Naive thymus-derived CD8-positive, alpha-beta T cell (primary cell): ENCODE results near the gene CD8B2. TPM values are rescaled to one million over a fixed set of nuclear protein-coding genes. Genes with fewer than 3 reads are reported as not detected.
A peak's percentile ranks its signal among the peaks of the same experiment; 100 is the strongest.
"Not testable (repeated sequence)": the region's sequence is repeated elsewhere in the genome, so short reads cannot be mapped to it uniquely, and the experiment has no call there.

Source experiments
- ATAC-seq, 2 donors: fragments of 150-1000 bp; cut with Tn5 transposase in 1 of 2; sonication (Bioruptor Pico), chemical (Tn5 transposase) in 1 of 2; 1 replicate in 1 of 2; 2 replicates in 1 of 2; pipeline ENCODE4 v1.10.0; 2021; ENCODE audit warnings: mild to moderate bottlenecking in 2 of 2, moderate library complexity in 2 of 2
- POLR2A ChIA-PET: fragments of 350-600 bp; sonication (Branson Sonifier 250); formaldehyde crosslinking; loops from one replicate; lab custom pipeline; 2021; ENCODE audit warnings: antibody characterized with exemption; lab: Charles Lee
- DNase-seq, 10 donors: peaks; one replicate each; pipeline versions ENCODE4 v3.0.0 to v3.0.0-alpha.2; 2020 to 2022
- H3K27ac Mint-ChIP-seq, 10 donors: one replicate each; pipeline ENCODE4 v1.8.0; 2020 to 2022; ENCODE audit warnings: mild to moderate bottlenecking in 10 of 10, mixed read lengths in 10 of 10, moderate library complexity in 4 of 10, inconsistent platforms in 1 of 10
- H3K27me3 Mint-ChIP-seq, 5 donors: one replicate each; pipeline ENCODE4 v1.8.0; 2021 to 2022; ENCODE audit warnings: mixed read lengths in 5 of 5
- H3K36me3 Mint-ChIP-seq, 3 donors: one replicate each; pipeline ENCODE4 v1.8.0; 2020 to 2022; ENCODE audit warnings: mixed read lengths in 3 of 3, mild to moderate bottlenecking in 2 of 3, inconsistent platforms in 1 of 3
- H3K4me1 Mint-ChIP-seq, 4 donors: one replicate each; pipeline ENCODE4 v1.8.0; 2021 to 2022; ENCODE audit warnings: mixed read lengths in 4 of 4
- H3K4me3 Mint-ChIP-seq, 10 donors: one replicate each; pipeline ENCODE4 v1.8.0; 2020 to 2022; ENCODE audit warnings: mild to moderate bottlenecking in 10 of 10, mixed read lengths in 10 of 10, moderate library complexity in 6 of 10, inconsistent platforms in 1 of 10
- H3K9me3 Mint-ChIP-seq, 9 donors: one replicate each; pipeline ENCODE4 v1.8.0; 2020 to 2022; ENCODE audit warnings: mixed read lengths in 9 of 9, mild to moderate bottlenecking in 3 of 9, inconsistent platforms in 1 of 9, moderate library complexity in 1 of 9
- polyA plus RNA-seq, 3 donors: library from polyadenylated mRNA; unstranded; fragments of 300-500 nt; fragmentation: Illumina TruSeq; gene quantifications; one replicate each; pipeline ENCODE4 v1.2.3, GENCODE V29; 2021
- total RNA-seq, 8 experiments: library from RNA in 2 of 8; stranded (reverse) in 2 of 8; gene quantifications; one replicate each; pipeline ENCODE4 v1.2.3 and lab custom pipeline; 2021 to 2026

CD8B2 gene
- total and polyA plus RNA-seq, 5 experiments from 2014 or later, result 13.1 to 32.6 (median 22.9) TPM

DNA sequence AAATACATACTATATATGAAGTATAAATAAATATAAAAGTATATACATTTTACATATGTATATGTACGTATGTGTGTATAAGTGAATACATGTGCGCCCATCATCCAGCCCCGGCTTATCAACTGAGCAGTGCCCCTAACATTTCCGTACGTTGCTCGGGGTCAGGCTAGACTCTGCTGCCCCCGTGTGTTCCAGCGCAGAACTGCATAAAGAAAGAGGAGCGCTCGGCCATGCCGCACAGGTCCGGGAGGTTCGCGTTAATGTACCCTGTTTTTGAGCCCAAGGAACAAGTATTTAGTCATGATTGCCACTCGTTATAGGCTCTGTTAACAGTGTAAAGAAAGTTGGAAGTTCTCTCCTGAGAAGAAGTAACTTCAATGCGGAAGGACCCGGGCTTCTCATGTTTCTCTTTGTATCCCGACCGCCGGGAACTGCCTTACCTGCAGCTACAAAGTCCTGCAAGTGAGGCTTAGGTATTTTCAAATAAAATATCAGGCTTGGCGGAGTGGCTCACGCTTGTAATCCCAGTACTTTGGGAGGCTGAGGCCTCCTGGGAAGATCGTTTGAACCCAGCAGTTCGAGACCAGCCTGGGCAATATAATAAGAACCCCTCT is 55.7 kb downstream of the CD8B2 start:
- POLR2A ChIA-PET, result no interaction called here
- peak overlapping the region; percentile 66 to 89 (median 76) for H3K4me3 Mint-ChIP-seq

DNA sequence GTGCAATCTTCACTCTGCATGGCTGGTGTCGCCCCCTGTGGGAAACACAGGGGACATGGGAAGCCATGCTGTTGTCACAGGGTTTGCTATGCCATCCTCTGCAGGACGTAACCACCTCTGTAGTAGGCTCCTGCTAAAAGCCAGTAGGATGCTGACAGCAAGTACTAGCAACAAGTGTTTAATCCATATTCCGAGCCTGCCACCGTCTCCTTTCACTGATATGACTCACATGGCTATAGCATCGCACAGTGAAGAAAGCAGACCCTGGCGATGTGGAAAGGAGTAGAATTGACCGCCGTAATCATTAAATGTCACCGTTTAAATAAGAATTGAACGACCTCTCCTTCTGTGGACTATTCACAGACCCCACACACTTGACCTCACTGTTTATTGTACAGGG is 57.8 kb downstream of the CD8B2 start:
- DNase-seq (no peak), ATAC-seq (no peak)
- Mint-ChIP-seq H3K27me3 (peaks cover 8 to 29% (median 13%) of the 10 kb centered on the region in 5 donors), H3K27ac (no peak overlapping the region), H3K4me3 (no peak overlapping the region), H3K4me1 (peaks cover 2 to 6% (median 2%) of the 10 kb centered on the region in 4 donors), H3K9me3 (no peaks in the 10 kb centered on the region), H3K36me3 (no peaks in the 10 kb centered on the region)
- POLR2A ChIA-PET, result no interaction called here

More for the DNA sequence above, 55.7 kb downstream of the CD8B2 start:
- Mint-ChIP-seq H3K27me3 (peaks cover 8 to 22% (median 11%) of the 10 kb centered on the region in 5 donors), H3K36me3 (no peaks in the 10 kb centered on the region), H3K4me1 (peaks cover 2 to 6% (median 2%) of the 10 kb centered on the region in 4 donors), H3K9me3 (no peaks in the 10 kb centered on the region), H3K27ac (peak overlapping the region in 2 of 10 donors; percentile 34 to 85)
- peak; percentile 97 to 100 for ATAC-seq
- DNase-seq, result peak; percentile 53 to 84 (median 74)

DNA sequence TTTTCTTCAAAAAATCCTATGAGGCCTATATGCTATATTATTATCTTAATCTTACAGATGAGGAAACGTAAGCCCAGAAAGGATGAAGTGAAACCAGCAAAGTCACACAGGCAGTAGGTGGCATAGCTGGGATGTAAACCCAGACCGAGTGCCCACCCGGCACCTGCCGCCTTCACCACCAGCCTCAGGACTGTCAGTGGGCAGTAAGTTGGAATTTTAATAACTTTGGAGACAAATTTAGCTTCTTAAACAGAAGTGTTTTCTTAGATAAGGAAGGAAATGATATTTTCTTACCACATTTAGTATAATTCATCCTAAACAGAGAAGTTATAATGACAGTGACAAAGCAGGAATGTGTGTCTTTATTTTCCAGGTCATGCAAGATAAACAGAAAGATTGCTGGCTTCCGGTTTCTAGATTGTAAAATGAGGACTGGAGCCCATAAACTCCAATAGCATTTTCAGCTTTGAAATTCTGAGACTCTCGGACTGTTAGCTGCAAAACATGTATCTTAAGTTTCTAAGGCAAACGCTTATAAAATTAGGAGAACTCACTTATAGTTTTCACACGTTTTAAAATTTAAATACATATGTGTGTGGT is 59.3 kb downstream of the CD8B2 start:
- DNase-seq (no peak), ATAC-seq (no peak)
- H3K4me3 Mint-ChIP-seq, result no peak overlapping the region
- peaks cover 2 to 6% (median 2%) of the 10 kb centered on the region in 4 donors for H3K4me1 Mint-ChIP-seq
- H3K27ac Mint-ChIP-seq, result no peak overlapping the region
- peaks cover 8 to 27% (median 13%) of the 10 kb centered on the region in 5 donors for H3K27me3 Mint-ChIP-seq
- no peaks in the 10 kb centered on the region for H3K9me3 Mint-ChIP-seq
- no peaks in the 10 kb centered on the region for H3K36me3 Mint-ChIP-seq
- POLR2A ChIA-PET, result interaction anchor here (0.7 kb wide), 1 partner anchor 1172 kb away, joined by 4 read pairs; no protein-coding TSS in a partner anchor

DNA sequence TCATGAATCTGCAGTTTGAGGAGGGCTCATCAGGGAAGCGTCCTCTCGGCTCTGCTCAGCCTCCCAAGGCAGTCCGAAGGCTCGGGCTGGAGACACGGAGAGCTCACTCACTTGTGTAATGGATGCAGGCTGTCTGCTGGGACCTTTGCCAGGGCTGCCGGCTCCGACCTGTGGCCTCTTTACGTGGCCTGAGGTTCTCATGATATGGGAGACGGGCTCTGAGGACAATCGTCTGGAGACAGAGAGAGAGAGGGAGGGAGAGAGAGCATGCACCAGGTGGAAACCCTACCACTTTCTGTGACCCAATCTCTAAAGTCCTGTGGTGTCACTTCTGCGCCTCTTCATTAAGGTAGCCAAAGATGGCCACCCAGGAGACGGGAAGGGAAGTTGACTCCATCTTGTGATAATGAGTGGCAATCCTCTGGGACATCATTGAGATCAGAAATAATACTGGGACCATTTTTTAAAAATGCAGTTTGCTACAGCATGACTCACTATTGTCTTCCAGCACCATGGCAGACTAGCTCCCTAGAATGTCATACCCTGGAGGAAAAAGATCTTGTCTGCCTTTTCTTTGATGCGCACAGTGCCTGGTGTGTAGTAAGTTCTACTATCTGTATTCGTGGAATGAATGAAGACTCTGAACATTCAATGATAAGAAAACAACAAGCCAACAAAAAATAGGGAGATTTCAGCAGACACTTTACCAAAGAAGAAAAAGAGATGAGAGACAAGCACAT is 60.2 kb downstream of the CD8B2 start:
- ATAC-seq, result no peak
- DNase-seq, result no peak
- no peak overlapping the region for H3K27ac Mint-ChIP-seq
- POLR2A ChIA-PET, result no interaction called here
- no peak overlapping the region for H3K4me3 Mint-ChIP-seq
- no peaks in the 10 kb centered on the region for H3K36me3 Mint-ChIP-seq
- peaks cover 2 to 6% (median 2%) of the 10 kb centered on the region in 4 donors for H3K4me1 Mint-ChIP-seq
- H3K9me3 Mint-ChIP-seq, result no peaks in the 10 kb centered on the region
- peaks cover 8 to 27% (median 13%) of the 10 kb centered on the region in 5 donors for H3K27me3 Mint-ChIP-seq

DNA sequence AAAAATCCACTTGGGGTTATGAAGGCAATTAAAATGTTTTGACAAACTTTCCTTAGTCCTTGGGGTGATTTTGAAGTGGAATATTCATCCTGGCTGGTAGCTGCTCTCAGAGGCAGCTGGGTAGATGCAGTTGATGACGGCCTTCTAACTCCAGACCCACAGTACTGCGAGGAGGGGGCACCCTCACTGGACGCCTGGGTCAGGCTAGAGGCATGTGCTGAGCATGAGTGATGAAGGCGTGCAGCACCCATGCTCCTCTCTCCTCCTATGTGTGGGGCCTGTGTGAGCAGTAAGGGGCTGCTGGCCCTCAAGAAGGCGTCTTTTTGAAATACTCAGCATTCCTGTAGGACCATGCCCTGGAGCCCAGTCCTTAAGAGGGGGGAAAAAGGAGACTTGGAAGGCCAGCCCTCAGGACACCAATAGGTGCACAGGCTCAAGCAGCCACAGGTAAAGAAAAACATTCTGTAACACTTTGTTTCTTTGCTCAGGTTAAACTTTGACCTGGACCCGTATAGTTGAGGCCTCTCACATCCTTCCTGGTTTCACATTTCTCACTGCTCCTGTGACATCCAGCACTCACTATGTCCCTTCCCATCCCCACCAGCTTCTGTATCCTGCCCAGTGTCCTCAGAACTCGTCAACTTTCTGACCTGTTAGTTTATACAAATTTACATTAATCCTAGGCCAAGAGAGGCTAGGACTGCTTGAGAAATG is 64.4 kb downstream of the CD8B2 start:
- no peak for ATAC-seq
- POLR2A ChIA-PET, result no interaction called here
- Mint-ChIP-seq H3K27ac (no peak overlapping the region), H3K4me1 (no peaks in the 10 kb centered on the region), H3K4me3 (no peak overlapping the region), H3K9me3 (peaks cover 0 to 7% (median 0%) of the 10 kb centered on the region in 9 donors), H3K36me3 (peaks cover 0 to 3% (median 0%) of the 10 kb centered on the region in 3 donors), H3K27me3 (peaks cover 0 to 12% (median 3%) of the 10 kb centered on the region in 5 donors)
- no peak for DNase-seq

DNA sequence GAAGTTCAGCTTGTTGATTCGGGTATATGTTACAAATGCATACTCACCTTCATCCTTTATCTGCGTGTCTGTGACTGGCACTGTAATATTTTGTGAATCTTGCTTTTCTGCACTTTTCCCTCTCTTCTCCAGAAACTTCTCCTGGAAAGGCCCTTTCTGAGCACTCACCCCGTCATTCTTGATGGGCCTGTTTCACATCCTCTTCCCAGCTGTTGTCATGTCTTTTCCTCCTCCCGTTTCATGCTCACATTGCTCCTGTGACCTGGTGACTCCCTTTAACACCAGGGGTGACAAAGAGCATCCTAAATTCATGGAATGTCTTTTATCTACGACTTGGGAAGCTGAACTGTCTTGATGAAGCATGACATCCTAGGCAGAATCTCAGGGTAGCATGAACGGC is 65.8 kb downstream of the CD8B2 start:
- Mint-ChIP-seq H3K27ac (no peak overlapping the region), H3K9me3 (peaks cover 0 to 13% (median 2%) of the 10 kb centered on the region in 9 donors), H3K4me1 (no peaks in the 10 kb centered on the region), H3K4me3 (no peak overlapping the region), H3K36me3 (peaks cover 0 to 7% (median 3%) of the 10 kb centered on the region in 3 donors), H3K27me3 (peaks cover 0 to 6% (median 2%) of the 10 kb centered on the region in 5 donors)
- DNase-seq, result no peak
- POLR2A ChIA-PET, result no interaction called here
- ATAC-seq, result no peak

DNA sequence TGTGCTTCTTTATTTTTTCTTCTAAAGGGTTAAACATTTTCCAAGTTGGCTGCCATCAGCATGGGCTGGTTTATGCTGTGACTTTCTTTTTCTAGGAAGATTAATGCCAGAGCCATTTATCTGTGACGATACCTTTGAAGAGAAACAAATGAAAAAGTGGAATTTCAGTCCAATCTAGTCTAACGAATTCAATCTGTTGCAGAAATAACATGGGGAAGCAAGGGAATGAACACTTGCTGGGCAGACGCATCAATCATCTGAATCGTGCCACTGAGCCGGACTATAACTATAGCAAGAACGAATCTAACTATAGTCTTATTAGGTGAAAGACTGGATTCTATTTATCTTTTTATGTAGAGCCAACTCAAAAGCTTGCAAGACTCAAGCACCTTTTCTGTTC is 66.2 kb downstream of the CD8B2 start:
- Mint-ChIP-seq H3K27me3 (peaks cover 0 to 2% (median 0%) of the 10 kb centered on the region in 5 donors), H3K4me3 (no peak overlapping the region), H3K27ac (no peak overlapping the region), H3K36me3 (peaks cover 0 to 7% (median 3%) of the 10 kb centered on the region in 3 donors), H3K9me3 (peaks cover 0 to 13% (median 2%) of the 10 kb centered on the region in 9 donors), H3K4me1 (no peaks in the 10 kb centered on the region)
- ATAC-seq, result no peak
- POLR2A ChIA-PET, result no interaction called here
- DNase-seq, result no peak

DNA sequence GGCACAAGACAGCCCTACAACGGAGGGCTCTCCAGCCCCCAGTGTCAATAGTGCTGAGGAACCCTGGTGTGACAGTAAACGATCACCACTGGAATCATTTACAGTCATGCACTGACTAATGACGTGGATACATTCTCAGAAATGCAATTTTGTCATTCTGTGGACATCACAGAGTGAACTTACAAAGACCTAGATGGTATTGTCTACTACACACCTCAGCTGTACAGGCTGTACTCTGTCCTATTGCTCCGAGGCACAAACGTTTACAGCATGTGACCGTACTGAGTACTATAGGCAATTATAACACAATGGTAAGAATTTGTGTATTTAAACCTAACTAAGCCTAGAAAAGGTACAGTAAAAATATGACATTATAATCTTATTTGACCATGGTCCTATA is 67.2 kb downstream of the CD8B2 start:
- POLR2A ChIA-PET, result no interaction called here
- no peaks in the 10 kb centered on the region for H3K27me3 Mint-ChIP-seq
- DNase-seq (no peak), ATAC-seq (no peak)
- peaks cover 0 to 13% (median 2%) of the 10 kb centered on the region in 9 donors for H3K9me3 Mint-ChIP-seq
- peaks cover 0 to 7% (median 3%) of the 10 kb centered on the region in 3 donors for H3K36me3 Mint-ChIP-seq
- no peak overlapping the region for H3K4me3 Mint-ChIP-seq
- H3K27ac Mint-ChIP-seq, result no peak overlapping the region
- H3K4me1 Mint-ChIP-seq, result no peaks in the 10 kb centered on the region

DNA sequence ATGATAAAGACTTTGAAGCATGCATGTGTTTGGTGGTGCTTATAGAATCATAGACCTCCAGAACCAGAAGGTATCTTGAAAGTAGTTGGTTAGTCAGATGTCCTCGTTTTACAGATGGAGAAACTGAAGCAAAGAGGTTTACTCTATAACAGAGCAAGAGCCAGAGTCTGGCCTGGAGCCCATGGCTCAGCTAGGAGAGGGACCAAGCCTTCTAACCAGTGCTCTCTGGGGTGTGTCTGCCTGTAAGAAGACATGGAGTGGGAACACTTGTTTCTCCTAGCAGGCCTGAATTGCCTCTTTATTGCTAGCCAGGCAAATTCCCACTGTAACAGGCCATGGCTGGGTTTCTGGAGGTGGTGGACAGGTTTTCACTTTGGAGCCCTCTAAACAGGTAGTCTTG is 67.9 kb downstream of the CD8B2 start:
- Mint-ChIP-seq H3K9me3 (peaks cover 0 to 13% (median 2%) of the 10 kb centered on the region in 9 donors), H3K4me1 (no peaks in the 10 kb centered on the region), H3K4me3 (no peak overlapping the region), H3K36me3 (peaks cover 0 to 7% (median 3%) of the 10 kb centered on the region in 3 donors), H3K27ac (no peak overlapping the region), H3K27me3 (no peaks in the 10 kb centered on the region)
- POLR2A ChIA-PET, result no interaction called here
- ATAC-seq (no peak), DNase-seq (no peak)

DNA sequence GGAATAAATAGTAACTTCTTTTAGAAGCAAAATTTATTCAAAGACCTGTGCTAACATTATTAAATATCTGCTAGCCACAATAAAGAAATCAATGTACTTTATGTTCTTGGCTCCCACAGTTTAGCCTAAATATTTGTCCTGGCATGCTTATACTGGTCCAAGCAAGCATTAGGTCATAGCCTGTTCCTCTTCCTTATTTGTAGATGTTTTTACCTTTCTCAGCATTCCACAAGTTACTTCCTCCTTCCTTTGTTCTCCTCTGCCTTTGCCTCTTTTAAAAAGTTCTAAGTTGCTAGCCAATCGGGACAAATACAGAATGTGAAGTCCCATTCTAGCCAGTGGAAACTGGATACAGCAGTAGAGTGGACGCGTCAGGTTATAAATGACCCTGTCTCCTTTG is 72.6 kb downstream of the CD8B2 start:
- Mint-ChIP-seq H3K9me3 (peaks cover 0 to 13% (median 2%) of the 10 kb centered on the region in 9 donors), H3K4me1 (peaks cover 14 to 21% (median 19%) of the 10 kb centered on the region in 4 donors)
- ATAC-seq, H3K4me3 Mint-ChIP-seq, H3K27me3 Mint-ChIP-seq, H3K27ac Mint-ChIP-seq, POLR2A ChIA-PET, H3K36me3 Mint-ChIP-seq, DNase-seq: not testable (repeated sequence)

DNA sequence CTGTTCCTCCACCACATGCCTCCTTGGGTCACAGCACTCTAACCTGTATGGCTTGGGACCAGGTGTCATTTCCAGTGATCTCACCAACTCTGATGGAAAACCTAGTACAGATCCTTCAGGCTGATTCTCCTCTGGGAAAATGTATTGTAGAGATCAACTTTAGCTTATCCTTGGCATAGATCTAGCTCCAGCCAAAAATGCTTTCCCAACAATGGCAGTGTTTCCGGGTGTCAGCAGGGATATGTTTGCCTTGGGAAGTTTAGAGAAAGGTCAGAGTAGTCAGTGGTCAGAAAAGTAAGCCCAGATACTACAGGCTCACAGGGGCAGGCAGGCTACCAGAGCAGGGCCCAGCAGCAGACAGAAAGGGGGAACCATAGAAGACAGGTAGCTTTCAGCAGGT is 73.6 kb downstream of the CD8B2 start:
- peaks cover 0 to 7% (median 3%) of the 10 kb centered on the region in 3 donors for H3K36me3 Mint-ChIP-seq
- no peak for DNase-seq
- no peak overlapping the region for H3K27ac Mint-ChIP-seq
- no peak overlapping the region for H3K4me3 Mint-ChIP-seq
- H3K27me3 Mint-ChIP-seq, result no peaks in the 10 kb centered on the region
- H3K9me3 Mint-ChIP-seq, result peaks cover 0 to 13% (median 2%) of the 10 kb centered on the region in 9 donors
- peaks cover 19 to 30% (median 26%) of the 10 kb centered on the region in 4 donors for H3K4me1 Mint-ChIP-seq
- POLR2A ChIA-PET, result no interaction called here
- no peak for ATAC-seq

DNA sequence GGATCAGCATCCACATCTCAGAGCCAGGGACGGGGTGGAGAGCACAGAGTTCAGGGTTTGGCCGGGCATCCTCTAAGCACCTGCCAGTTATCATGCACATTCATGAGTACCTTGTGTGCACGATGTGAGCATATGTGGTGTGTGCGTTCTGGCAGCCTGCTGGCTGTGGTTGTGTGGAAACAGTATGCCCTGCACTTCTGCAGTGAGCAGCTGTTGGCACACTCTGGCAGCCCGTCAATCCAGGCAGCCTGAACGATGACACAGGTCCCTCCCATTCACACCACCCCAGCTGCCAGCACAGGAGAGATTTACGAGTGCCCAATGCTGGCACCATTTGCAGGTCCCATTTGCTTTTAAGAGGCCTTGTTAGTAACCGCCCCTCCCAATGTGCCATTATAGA is 74.2 kb downstream of the CD8B2 start:
- Mint-ChIP-seq H3K4me1 (peaks cover 23 to 36% (median 32%) of the 10 kb centered on the region in 4 donors), H3K4me3 (no peak overlapping the region), H3K9me3 (peaks cover 0 to 8% (median 2%) of the 10 kb centered on the region in 9 donors), H3K27me3 (no peaks in the 10 kb centered on the region), H3K36me3 (peaks cover 0 to 7% (median 3%) of the 10 kb centered on the region in 3 donors), H3K27ac (no peak overlapping the region)
- ATAC-seq, result no peak
- POLR2A ChIA-PET, result no interaction called here
- no peak for DNase-seq
